Hepatocyte (in vitro differentiated cells): ENCODE results near the gene GRID1. TPM values are rescaled to one million over a fixed set of nuclear protein-coding genes. Genes with fewer than 3 reads are reported as not detected.

ENCODE experiments used
- DNase-seq: peaks from one replicate; pipeline ENCODE4 v3.0.0-alpha.2; 2016; ENCODE audit warnings: low spot score
- H2AFZ ChIP-seq: fragments of 200-600 bp; sonication (generic); 2 replicates; pipeline ENCODE4 v1.6.0; 2016; ENCODE audit warnings: antibody characterized with exemption, mild to moderate bottlenecking
- H3K27ac ChIP-seq: fragments of 200-600 bp; sonication (generic); 2 replicates; pipeline ENCODE4 v1.5.1; 2016; ENCODE audit warnings: mild to moderate bottlenecking
- H3K27me3 ChIP-seq: fragments of 200-600 bp; sonication (generic); 2 replicates; pipeline ENCODE4 v1.6.1; 2016
- H3K36me3 ChIP-seq: fragments of 200-600 bp; sonication (generic); replicated peaks from 2 replicates; pipeline ENCODE4 v1.5.1; 2016; ENCODE audit warnings: low read depth; ENCODE audit not compliant: insufficient read depth
- H3K4me1 ChIP-seq: fragments of 200-600 bp; sonication (generic); 2 replicates; pipeline ENCODE4 v1.5.1; 2016; ENCODE audit warnings: mild to moderate bottlenecking, moderate library complexity; ENCODE audit not compliant: insufficient read depth
- H3K4me2 ChIP-seq: fragments of 200-600 bp; sonication (generic); 2 replicates; pipeline ENCODE4 v1.6.0; 2016
- H3K4me3 ChIP-seq: fragments of 200-600 bp; sonication (generic); 2 replicates; pipeline ENCODE4 v1.5.1; 2016; ENCODE audit warnings: mild to moderate bottlenecking
- H3K79me2 ChIP-seq: fragments of 200-600 bp; sonication (generic); 2 replicates; pipeline ENCODE4 v1.6.0; 2017; ENCODE audit warnings: mild to moderate bottlenecking
- H3K9me2 ChIP-seq: fragments of 200-600 bp; sonication (generic); replicated peaks from 2 replicates; pipeline ENCODE4 v1.6.0; 2017; ENCODE audit warnings: mild to moderate bottlenecking; ENCODE audit not compliant: insufficient read depth
- H3K9me3 ChIP-seq: fragments of 200-600 bp; sonication (generic); 2 replicates; pipeline ENCODE4 v1.5.1; 2016; ENCODE audit warnings: low read depth, mild to moderate bottlenecking
- H4K20me1 ChIP-seq: fragments of 200-600 bp; sonication (generic); 2 replicates; pipeline ENCODE4 v1.6.0; 2016; ENCODE audit warnings: mild to moderate bottlenecking; ENCODE audit not compliant: insufficient read depth, poor library complexity, severe bottlenecking
- EZH2 ChIP-seq: fragments of 200-600 bp; sonication (generic); IDR thresholded peaks from 2 replicates; pipeline ENCODE4 v1.6.1; 2016; ENCODE audit warnings: antibody characterized with exemption, mild to moderate bottlenecking, borderline replicate concordance
- EZH2phosphoT487 ChIP-seq: fragments of 200-600 bp; sonication (generic); IDR thresholded peaks from one replicate; pipeline ENCODE4 v1.6.1; 2018; ENCODE audit warnings: antibody characterized with exemption, mild to moderate bottlenecking, low read depth, moderate library complexity; ENCODE audit not compliant: unreplicated experiment, severe bottlenecking
- WGBS: methylation state at CpG from one replicate; pipeline ENCODE4 v1.1.6; 2016; ENCODE audit warnings: low lambda C conversion rate; ENCODE audit errors: missing lambda C conversion rate; 5-methylcytosine and 5-hydroxymethylcytosine counted together
- polyA plus RNA-seq: library from polyadenylated mRNA; unstranded; fragments of >200 nt; fragmentation: Nextera tagmentation; extraction: Ambion mirVana; gene quantifications from 2 replicates; pipeline ENCODE4 v1.2.1, GENCODE V29; 2016
- total RNA-seq: library from RNA; depleted of rRNA; stranded (reverse); fragments of >200 nt; gene quantifications from 2 replicates; pipeline ENCODE4 v1.2.3, GENCODE V29; 2014
- TF ChIP-seq, protein P1 (sequence below): fragments of 200-600 bp; sonication (generic); IDR thresholded peaks from 2 replicates; pipeline ENCODE4 v1.5.1; 2016; ENCODE audit warnings: antibody characterized with exemption, mild to moderate bottlenecking; ENCODE audit not compliant: poor library complexity

Gene GRID1
- total and polyA plus RNA-seq, 2 experiments from 2014 or later = 0.07 to 0.37 TPM

DNA sequence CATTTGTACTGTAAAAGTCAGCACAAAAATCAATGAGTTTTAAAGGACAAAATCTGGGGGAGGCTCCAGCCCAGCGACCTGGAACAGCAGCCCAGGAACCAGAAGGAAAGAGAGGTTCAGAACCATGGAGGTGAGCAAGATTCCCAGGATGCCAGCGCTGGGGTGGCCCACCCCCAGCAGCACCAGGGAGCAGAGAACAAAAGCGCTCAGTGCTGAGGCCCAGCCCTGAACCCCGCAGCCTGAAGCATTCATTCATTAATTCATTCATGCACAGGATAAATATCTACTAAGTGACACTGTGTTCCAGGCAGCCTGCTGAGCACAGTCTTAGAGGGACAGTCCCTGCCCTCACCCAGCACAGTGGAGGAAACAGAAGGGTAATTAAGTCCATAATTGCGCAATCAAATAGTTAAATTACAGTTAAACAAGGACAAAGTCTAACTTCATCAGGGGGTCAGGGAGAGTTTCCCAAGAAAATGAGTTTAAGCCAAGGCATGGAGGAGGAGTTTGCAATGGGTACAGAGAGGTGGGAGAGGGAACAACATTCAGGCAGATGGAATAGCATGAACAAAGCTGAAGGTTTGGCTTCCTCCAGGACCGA lies 202.3 kb downstream of the GRID1 start:
- Histone ChIP-seq H3K27ac (peak overlapping the region; percentile 88), H3K4me3 (no peak overlapping the region)

DNA sequence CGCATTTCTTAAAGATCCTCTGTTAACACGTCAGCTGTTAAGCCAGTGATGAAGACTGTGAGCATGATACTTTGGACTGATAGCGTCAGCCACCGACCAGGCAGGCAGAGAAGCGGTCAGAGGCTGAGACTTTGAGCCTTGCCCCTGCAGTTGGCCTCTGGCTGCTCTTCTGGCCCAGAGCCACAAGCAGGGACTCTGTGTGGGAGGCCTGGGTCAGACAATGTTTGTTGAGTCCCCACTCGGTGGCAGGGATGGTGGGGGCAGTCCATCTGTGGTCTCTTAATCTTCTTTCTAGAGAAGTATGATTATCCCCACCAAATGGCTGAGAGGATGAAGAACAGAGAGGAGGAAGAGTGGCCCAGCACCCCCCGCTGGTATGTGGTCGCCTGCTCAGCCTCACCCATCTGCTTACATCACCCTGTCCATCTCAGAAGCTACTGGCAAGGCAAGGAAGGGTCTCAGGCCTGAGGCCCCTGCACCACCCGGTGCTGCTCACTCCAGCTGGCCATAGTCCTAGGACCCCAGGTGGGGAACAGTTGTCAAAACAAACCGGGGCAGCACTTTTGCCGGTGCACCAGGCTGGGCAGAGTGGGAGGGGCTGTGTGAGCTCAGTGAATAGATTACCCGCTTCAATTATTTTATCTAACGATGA lies 202.9 kb downstream of the GRID1 start:
- H3K9me3 ChIP-seq = no peaks in the 10 kb centered on the region
- no peaks in the 10 kb centered on the region for H3K79me2 ChIP-seq
- H3K9me2 ChIP-seq = no peaks in the 10 kb centered on the region
- peak; percentile 65 for DNase-seq
- 67% methylated on average over 13 of the region's 13 CpGs for WGBS
- H3K36me3 ChIP-seq = no peaks in the 10 kb centered on the region
- TF ChIP-seq EZH2phosphoT487 (no peak), EZH2 (no peak)
- TF ChIP-seq, protein P1, sequence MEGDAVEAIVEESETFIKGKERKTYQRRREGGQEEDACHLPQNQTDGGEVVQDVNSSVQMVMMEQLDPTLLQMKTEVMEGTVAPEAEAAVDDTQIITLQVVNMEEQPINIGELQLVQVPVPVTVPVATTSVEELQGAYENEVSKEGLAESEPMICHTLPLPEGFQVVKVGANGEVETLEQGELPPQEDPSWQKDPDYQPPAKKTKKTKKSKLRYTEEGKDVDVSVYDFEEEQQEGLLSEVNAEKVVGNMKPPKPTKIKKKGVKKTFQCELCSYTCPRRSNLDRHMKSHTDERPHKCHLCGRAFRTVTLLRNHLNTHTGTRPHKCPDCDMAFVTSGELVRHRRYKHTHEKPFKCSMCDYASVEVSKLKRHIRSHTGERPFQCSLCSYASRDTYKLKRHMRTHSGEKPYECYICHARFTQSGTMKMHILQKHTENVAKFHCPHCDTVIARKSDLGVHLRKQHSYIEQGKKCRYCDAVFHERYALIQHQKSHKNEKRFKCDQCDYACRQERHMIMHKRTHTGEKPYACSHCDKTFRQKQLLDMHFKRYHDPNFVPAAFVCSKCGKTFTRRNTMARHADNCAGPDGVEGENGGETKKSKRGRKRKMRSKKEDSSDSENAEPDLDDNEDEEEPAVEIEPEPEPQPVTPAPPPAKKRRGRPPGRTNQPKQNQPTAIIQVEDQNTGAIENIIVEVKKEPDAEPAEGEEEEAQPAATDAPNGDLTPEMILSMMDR = no peak
- peaks cover 29% of the 10 kb centered on the region for H3K4me1 ChIP-seq
- no peak overlapping the region for H3K4me3 ChIP-seq
- H3K27ac ChIP-seq = peak overlapping the region; percentile 88
- no peaks in the 10 kb centered on the region for H3K27me3 ChIP-seq
- H3K4me2 ChIP-seq = no peak overlapping the region
- no peak overlapping the region for H2AFZ ChIP-seq
- H4K20me1 ChIP-seq = no peaks in the 10 kb centered on the region

More for the DNA sequence above, 202.3 kb downstream of the GRID1 start:
- peak; percentile 70 for DNase-seq
- no peaks in the 10 kb centered on the region for H3K9me2 ChIP-seq
- 81% methylated on average over 6 of the region's 6 CpGs for WGBS
- H3K4me1 ChIP-seq = peaks cover 29% of the 10 kb centered on the region
- H3K36me3 ChIP-seq = no peaks in the 10 kb centered on the region
- no peak overlapping the region for H2AFZ ChIP-seq
- no peaks in the 10 kb centered on the region for H3K9me3 ChIP-seq
- no peaks in the 10 kb centered on the region for H3K27me3 ChIP-seq
- no peaks in the 10 kb centered on the region for H4K20me1 ChIP-seq
- H3K4me2 ChIP-seq = no peak overlapping the region
- TF ChIP-seq EZH2phosphoT487 (no peak), EZH2 (no peak)
- TF ChIP-seq, protein P1 = no peak
- no peaks in the 10 kb centered on the region for H3K79me2 ChIP-seq

DNA sequence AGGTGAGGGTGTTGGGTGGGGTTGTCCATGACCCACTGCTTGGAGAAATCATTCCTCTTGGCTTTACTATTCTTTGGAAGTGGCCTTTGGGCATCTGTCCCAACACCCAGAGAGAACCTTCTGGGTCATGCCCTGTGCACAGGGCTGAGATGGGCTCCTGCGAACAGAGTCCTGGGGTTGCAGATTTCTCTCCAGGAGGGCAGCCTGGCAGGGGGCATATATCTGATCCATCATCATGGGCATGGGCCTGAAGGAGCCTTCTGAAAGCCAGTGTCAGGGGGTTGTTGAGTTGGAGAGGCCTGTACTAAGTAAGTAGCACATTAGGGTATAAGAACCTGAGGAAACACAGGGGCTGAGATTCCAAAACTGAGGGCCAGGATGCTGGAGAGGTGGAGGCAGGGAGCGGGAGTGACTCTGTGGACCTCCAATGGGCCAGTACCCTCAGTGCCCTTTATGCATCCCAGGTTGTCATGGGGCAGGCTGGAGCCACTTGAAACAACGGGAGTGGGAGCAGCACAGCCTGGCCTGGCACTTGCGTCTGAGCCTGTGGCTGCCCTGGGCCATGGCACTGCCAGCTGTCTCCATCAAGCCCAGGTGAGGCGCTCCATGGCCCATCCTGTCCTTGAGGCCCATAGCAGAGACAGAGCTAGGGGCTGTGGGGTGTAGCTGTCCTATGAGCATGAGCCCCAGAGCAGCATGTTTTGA lies 203.7 kb downstream of the GRID1 start:
- H3K36me3 ChIP-seq = no peaks in the 10 kb centered on the region
- H3K9me3 ChIP-seq = no peaks in the 10 kb centered on the region
- no peaks in the 10 kb centered on the region for H4K20me1 ChIP-seq
- no peaks in the 10 kb centered on the region for H3K79me2 ChIP-seq
- DNase-seq = no peak
- H3K27ac ChIP-seq = peak overlapping the region; percentile 88
- no peaks in the 10 kb centered on the region for H3K27me3 ChIP-seq
- H2AFZ ChIP-seq = no peak overlapping the region
- H3K4me2 ChIP-seq = no peak overlapping the region
- WGBS = 93% methylated on average over 5 of the region's 5 CpGs
- no peak overlapping the region for H3K4me3 ChIP-seq
- no peak for TF ChIP-seq EZH2
- TF ChIP-seq, protein P1 = no peak
- TF ChIP-seq EZH2phosphoT487 = no peak
- no peaks in the 10 kb centered on the region for H3K9me2 ChIP-seq
- H3K4me1 ChIP-seq = peaks cover 21% of the 10 kb centered on the region
